GM12891 (cell line): ENCODE results near the gene CDK5RAP2.

Experiments
- POLR2A ChIP-seq: IDR thresholded peaks from 2 replicates; pipeline ENCODE4 v1.6.1; 2011; ENCODE audit warnings: low read depth, low read length, control low read depth
- POLR2AphosphoS5 ChIP-seq: IDR thresholded peaks from 2 replicates; pipeline ENCODE4 v1.6.1; 2011; ENCODE audit warnings: low read depth, low read length, control low read depth
- POU2F2 ChIP-seq: IDR thresholded peaks from 2 replicates; pipeline ENCODE4 v1.6.1; 2011; ENCODE audit warnings: low read depth, mild to moderate bottlenecking, control low read depth, low read length, moderate library complexity
- SPI1 ChIP-seq: IDR thresholded peaks from 2 replicates; pipeline ENCODE4 v1.6.1; 2011; ENCODE audit warnings: low read depth, low read length, control low read depth
- TAF1 ChIP-seq: IDR thresholded peaks from 2 replicates; pipeline ENCODE4 v1.6.1; 2011; ENCODE audit warnings: low read depth, low read length, control low read depth

- TF ChIP-seq POLR2A (no peak), SPI1 (no peak), POLR2AphosphoS5 (no peak), TAF1 (no peak), POU2F2 (no peak)
Measured at GRCh38 chr9:120423812-120424211, 156.2 kb downstream of the CDK5RAP2 start.
